B cell (primary cell): ENCODE data around the gene RBM44. TPM values are rescaled to one million over a fixed set of nuclear protein-coding genes. Genes with fewer than 3 reads are reported as not detected.

Source experiments
- ATAC-seq: fragments of 200-7000 bp; cut with Tn5 transposase; one replicate; pipeline ENCODE4 v1.10.0; 2021; ENCODE audit warnings: low read depth, mild to moderate bottlenecking, moderate number of reproducible peaks, moderate library complexity
- CTCF ChIA-PET: fragments of 350-600 bp; sonication (Branson Sonifier 250); formaldehyde crosslinking; loops from one replicate; lab custom pipeline; 2021; ENCODE audit warnings: antibody characterized with exemption, inconsistent platforms; lab: Charles Lee
- POLR2A ChIA-PET: fragments of 350-600 bp; sonication (Branson Sonifier 250); formaldehyde crosslinking; loops from one replicate; lab custom pipeline; 2021; ENCODE audit warnings: antibody characterized with exemption; lab: Charles Lee
- DNase-seq: peaks from one replicate; pipeline ENCODE4 v3.0.0; 2013
- H2AFZ ChIP-seq: 2 replicates; pipeline ENCODE4 v1.6.1; 2012; ENCODE audit warnings: mild to moderate bottlenecking, low read depth, low read length; ENCODE audit not compliant: insufficient read depth, poor library complexity, severe bottlenecking
- H3K27ac ChIP-seq, 2 donors: 1 replicate in 1 of 2; 2 replicates in 1 of 2; pipeline ENCODE4 v1.5.1; 2012 to 2013; ENCODE audit warnings: low read length in 2 of 2, mild to moderate bottlenecking in 2 of 2, moderate library complexity in 1 of 2
- H3K27me3 ChIP-seq, 4 experiments: fragments of 200-600 bp in 1 of 4; sonication (generic) in 1 of 4; replicated peaks in 1 of 4; 1 replicate in 2 of 4; 2 replicates in 2 of 4; pipeline versions ENCODE4 v1.6.1 to v1.7.0; 2013 to 2016; ENCODE audit warnings: low read length in 3 of 4, mild to moderate bottlenecking in 2 of 4, mixed read lengths in 1 of 4, moderate library complexity in 1 of 4; ENCODE audit not compliant: insufficient read depth in 4 of 4, control insufficient read depth in 3 of 4; ENCODE audit errors: control extremely low read depth in 1 of 4
- H3K36me3 ChIP-seq, 2 experiments: replicated peaks in 1 of 2; 1 replicate in 1 of 2; 2 replicates in 1 of 2; pipeline versions ENCODE4 v1.6.1 to v1.7.1; 2013; ENCODE audit warnings: low read length in 1 of 2; ENCODE audit not compliant: insufficient read depth in 2 of 2, control insufficient read depth in 1 of 2; ENCODE audit errors: control extremely low read depth in 1 of 2, extremely low read depth in 1 of 2
- H3K4me1 ChIP-seq, 2 donors: fragments of 200-600 bp in 1 of 2; sonication (generic) in 1 of 2; 1 replicate in 1 of 2; 2 replicates in 1 of 2; pipeline versions ENCODE4 v1.5.1 to v1.6.1; 2013 to 2017; ENCODE audit warnings: low read length in 2 of 2; ENCODE audit not compliant: control insufficient read depth in 2 of 2, insufficient read depth in 2 of 2
- H3K4me2 ChIP-seq: replicated peaks from 2 replicates; pipeline ENCODE3; 2012; ENCODE audit warnings: mild to moderate bottlenecking, low read depth, low read length; ENCODE audit not compliant: poor library complexity, severe bottlenecking
- H3K4me3 ChIP-seq, 5 experiments: fragments of 200-600 bp in 1 of 5; sonication (generic) in 1 of 5; 1 replicate in 3 of 5; 2 replicates in 2 of 5; pipeline versions ENCODE4 v1.5.1 to v1.7.0; 2011 to 2016; ENCODE audit warnings: low read length in 4 of 5, mild to moderate bottlenecking in 4 of 5, low read depth in 2 of 5, control low read depth in 1 of 5, moderate library complexity in 1 of 5; ENCODE audit not compliant: insufficient read depth in 1 of 5; ENCODE audit errors: control extremely low read depth in 1 of 5, extremely low read depth in 1 of 5
- H3K79me2 ChIP-seq: fragments of 200-600 bp; sonication (generic); one replicate; pipeline ENCODE4 v1.6.0; 2016; ENCODE audit warnings: low read length; ENCODE audit not compliant: control insufficient read depth, insufficient read depth
- H3K9ac ChIP-seq: fragments of 200-600 bp; sonication (generic); 2 replicates; pipeline ENCODE4 v1.6.1; 2017; ENCODE audit warnings: mild to moderate bottlenecking, low read length, moderate library complexity
- H3K9me3 ChIP-seq, 3 donors: one replicate each; pipeline versions ENCODE4 v1.6.1 to v1.7.1; 2013; ENCODE audit warnings: low read length in 2 of 3; ENCODE audit not compliant: control insufficient read depth in 2 of 3, insufficient read depth in 1 of 3; ENCODE audit errors: control extremely low read depth in 1 of 3
- H4K20me1 ChIP-seq: 2 replicates; pipeline ENCODE4 v1.6.0; 2012; ENCODE audit warnings: mild to moderate bottlenecking, low read length; ENCODE audit not compliant: insufficient read depth, control insufficient read depth, poor library complexity, severe bottlenecking
- H3K27ac Mint-ChIP-seq: one replicate; pipeline ENCODE4 v1.8.0; 2021; ENCODE audit warnings: mixed read lengths
- H3K27me3 Mint-ChIP-seq: one replicate; pipeline ENCODE4 v1.8.0; 2021; ENCODE audit warnings: mixed read lengths
- H3K4me1 Mint-ChIP-seq: one replicate; pipeline ENCODE4 v1.8.0; 2021; ENCODE audit warnings: mixed read lengths
- H3K4me3 Mint-ChIP-seq: one replicate; pipeline ENCODE4 v1.8.0; 2021; ENCODE audit warnings: mixed read lengths
- H3K9me3 Mint-ChIP-seq: one replicate; pipeline ENCODE4 v1.8.0; 2022; ENCODE audit warnings: mixed read lengths; ENCODE audit not compliant: insufficient read depth
- CTCF ChIP-seq: fragments of 200-600 bp; IDR thresholded peaks from one replicate; pipeline ENCODE4 v1.8.0; 2022; ENCODE audit warnings: antibody characterized with exemption, mild to moderate bottlenecking
- EZH2 ChIP-seq: IDR thresholded peaks from 2 replicates; pipeline ENCODE4 v1.6.1; 2012; ENCODE audit warnings: borderline replicate concordance, low read depth, mild to moderate bottlenecking, moderate library complexity, low read length; ENCODE audit not compliant: insufficient read depth, poor library complexity, severe bottlenecking
- WGBS: methylation state at CpG from one replicate; pipeline ENCODE4 v1.1.5; 2013; ENCODE audit warnings: missing lambda C conversion rate; ENCODE audit not compliant: insufficient coverage; 5-methylcytosine and 5-hydroxymethylcytosine counted together
- intact Hi-C: fragments of 100-400 bp; cut with micrococcal nuclease; formaldehyde crosslinking; loops from one replicate; pipeline ENCODE4 v1.10.0; 2022
- polyA plus RNA-seq: library from polyadenylated mRNA; depleted of rRNA; stranded (reverse); fragments of >200 nt; gene quantifications from 2 replicates; pipeline ENCODE4 v1.2.3, GENCODE V29; 2012
- total RNA-seq, 2 donors: library from RNA; stranded (reverse); fragments of 120-200 nt in 1 of 2; gene quantifications; 1 replicate in 1 of 2; 2 replicates in 1 of 2; pipeline versions ENCODE4 v1.2.3 to v1.2.4, GENCODE V29; 2013 to 2022

The RBM44 gene
- total and polyA plus RNA-seq, 2 donors (not counting 1 experiment from before 2014, with no cell fraction given): 0.39 to 1.3 TPM

- Histone ChIP-seq H3K27ac (no peak overlapping the region), H3K36me3 (no peaks in the 10 kb centered on the region), H3K79me2 (no peaks in the 10 kb centered on the region), H3K27me3 (no peaks in the 10 kb centered on the region), H3K9me3 (no peaks in the 10 kb centered on the region), H3K4me3 (no peak overlapping the region), H3K4me2 (no peak overlapping the region), H2AFZ (no peak overlapping the region), H4K20me1 (no peaks in the 10 kb centered on the region), H3K4me1 (no peaks in the 10 kb centered on the region), H3K9ac (no peak overlapping the region)
- Mint-ChIP-seq H3K27ac (no peak overlapping the region), H3K9me3 (no peaks in the 10 kb centered on the region), H3K27me3 (no peaks in the 10 kb centered on the region), H3K4me1 (no peaks in the 10 kb centered on the region), H3K4me3 (no peak overlapping the region)
- TF ChIP-seq EZH2 (no peak), CTCF (no peak)
- WGBS: no CpG with 5 or more reads among the region's 2 CpGs
- ChIA-PET POLR2A (no interaction called here), CTCF (interaction anchor here (0.5 kb wide), 1 partner anchor 161 kb away, joined by 7 read pairs; no protein-coding TSS in a partner anchor)
- intact Hi-C loops: no loop called here
- ATAC-seq (no peak), DNase-seq (no peak)
These were observed 25.0 kb downstream of the RBM44 start for GRCh38 chr2:237823544-237823943.

- no peak overlapping the region for H3K27ac Mint-ChIP-seq
- ChIA-PET POLR2A (no interaction called here), CTCF (interaction anchor here (0.5 kb wide), 1 partner anchor 160 kb away, joined by 7 read pairs; no protein-coding TSS in a partner anchor)
- no peaks in the 10 kb centered on the region for H3K27me3 ChIP-seq
- no peak overlapping the region for H3K4me3 ChIP-seq
- H3K27ac ChIP-seq: no peak overlapping the region
- no peaks in the 10 kb centered on the region for H3K4me1 Mint-ChIP-seq
- no peaks in the 10 kb centered on the region for H4K20me1 ChIP-seq
- no peak overlapping the region for H3K4me3 Mint-ChIP-seq
- H3K36me3 ChIP-seq: no peaks in the 10 kb centered on the region
- H3K4me1 ChIP-seq: no peaks in the 10 kb centered on the region
- H3K79me2 ChIP-seq: no peaks in the 10 kb centered on the region
- H3K4me2 ChIP-seq: no peak overlapping the region
- TF ChIP-seq EZH2: no peak
- no peak for TF ChIP-seq CTCF
- intact Hi-C loops: no loop called here
- H3K9me3 ChIP-seq: no peaks in the 10 kb centered on the region
- ATAC-seq (no peak), DNase-seq (no peak)
- no peaks in the 10 kb centered on the region for H3K27me3 Mint-ChIP-seq
- H3K9ac ChIP-seq: no peak overlapping the region
- H3K9me3 Mint-ChIP-seq: no peaks in the 10 kb centered on the region
- WGBS: 100% methylated on average over 2 of the region's 6 CpGs
- no peak overlapping the region for H2AFZ ChIP-seq
These were observed 25.5 kb downstream of the RBM44 start for GRCh38 chr2:237824085-237824484.
